ENCODE results near the gene LSR.

LSR gene

DNA sequence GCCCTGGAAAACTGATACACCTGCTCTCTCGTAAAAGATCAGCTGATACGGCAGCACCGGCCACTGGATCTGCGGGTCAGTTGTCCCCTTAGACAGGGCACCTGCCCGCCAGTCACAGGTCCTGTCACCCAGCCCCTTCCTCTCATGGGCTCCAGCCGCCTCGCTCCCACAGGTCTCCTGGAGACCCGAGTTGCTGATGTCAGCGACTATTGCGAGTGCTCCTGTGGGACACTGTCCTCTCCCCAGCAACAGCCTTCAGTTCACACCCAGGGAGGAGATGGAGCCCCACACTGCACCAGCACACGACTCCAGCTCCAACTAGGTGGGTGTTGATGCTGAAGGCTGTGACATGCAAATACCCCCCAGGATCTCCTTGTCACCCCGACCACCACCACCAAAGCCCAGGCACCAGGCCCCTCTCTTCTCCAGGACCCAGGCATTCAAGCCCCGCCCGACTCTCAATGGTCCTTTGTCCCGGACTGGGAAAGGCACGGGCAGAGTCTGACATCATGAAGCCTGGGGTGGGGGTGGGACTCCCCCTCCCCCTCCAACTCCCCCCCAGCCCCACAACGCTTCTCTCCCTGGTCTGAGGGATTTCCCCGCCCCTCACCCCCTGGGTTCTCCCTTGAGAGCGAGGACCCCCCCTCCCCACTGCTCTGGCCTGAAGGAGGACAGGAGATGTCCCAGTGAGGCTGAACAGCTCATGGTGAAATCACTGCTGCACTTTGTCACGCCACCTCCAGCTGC lies 41.8 kb downstream of the LSR start:
- DNase-seq = no peak

GRCh38 chr19:35291259-35291658 lies 42.5 kb downstream of the LSR start:
- no peak for DNase-seq

- no peak for DNase-seq
Observed at GRCh38 chr19:35291916-35292315, 43.1 kb downstream of the LSR start, which contains the start of gene MAG. TSS of gene MAG (plus strand) at chr19:35292161. CDS start at chr19:35295409, 3,248 bp downstream.

GRCh38 chr19:35292421-35293362 lies 43.9 kb downstream of the LSR start:
- no peak for DNase-seq

- peak; percentile 33 for DNase-seq
Observed at GRCh38 chr19:35293363-35293739, 44.5 kb downstream of the LSR start.

- no peak for DNase-seq
Observed at GRCh38 chr19:35293808-35294207, 45.0 kb downstream of the LSR start.

DNA sequence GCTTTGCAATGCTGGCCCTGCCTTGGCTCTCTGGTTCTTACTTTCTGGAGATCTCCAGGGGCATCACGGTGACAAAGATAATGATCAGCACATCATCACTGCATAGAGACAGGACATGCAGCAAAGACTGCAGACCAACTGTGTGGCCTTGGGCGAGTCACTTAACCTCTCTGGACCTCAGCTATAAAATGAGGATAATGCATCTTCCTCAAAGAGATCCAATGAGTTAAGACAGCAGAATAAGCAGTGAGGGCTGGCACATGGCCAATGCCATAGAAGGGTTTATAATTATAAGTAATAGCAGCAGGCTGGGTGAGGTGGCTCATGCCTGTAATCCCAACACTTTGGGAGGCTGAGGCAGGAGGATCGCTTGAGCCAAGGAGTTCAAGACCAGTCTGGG lies 45.5 kb downstream of the LSR start:
- no peak for DNase-seq

DNA sequence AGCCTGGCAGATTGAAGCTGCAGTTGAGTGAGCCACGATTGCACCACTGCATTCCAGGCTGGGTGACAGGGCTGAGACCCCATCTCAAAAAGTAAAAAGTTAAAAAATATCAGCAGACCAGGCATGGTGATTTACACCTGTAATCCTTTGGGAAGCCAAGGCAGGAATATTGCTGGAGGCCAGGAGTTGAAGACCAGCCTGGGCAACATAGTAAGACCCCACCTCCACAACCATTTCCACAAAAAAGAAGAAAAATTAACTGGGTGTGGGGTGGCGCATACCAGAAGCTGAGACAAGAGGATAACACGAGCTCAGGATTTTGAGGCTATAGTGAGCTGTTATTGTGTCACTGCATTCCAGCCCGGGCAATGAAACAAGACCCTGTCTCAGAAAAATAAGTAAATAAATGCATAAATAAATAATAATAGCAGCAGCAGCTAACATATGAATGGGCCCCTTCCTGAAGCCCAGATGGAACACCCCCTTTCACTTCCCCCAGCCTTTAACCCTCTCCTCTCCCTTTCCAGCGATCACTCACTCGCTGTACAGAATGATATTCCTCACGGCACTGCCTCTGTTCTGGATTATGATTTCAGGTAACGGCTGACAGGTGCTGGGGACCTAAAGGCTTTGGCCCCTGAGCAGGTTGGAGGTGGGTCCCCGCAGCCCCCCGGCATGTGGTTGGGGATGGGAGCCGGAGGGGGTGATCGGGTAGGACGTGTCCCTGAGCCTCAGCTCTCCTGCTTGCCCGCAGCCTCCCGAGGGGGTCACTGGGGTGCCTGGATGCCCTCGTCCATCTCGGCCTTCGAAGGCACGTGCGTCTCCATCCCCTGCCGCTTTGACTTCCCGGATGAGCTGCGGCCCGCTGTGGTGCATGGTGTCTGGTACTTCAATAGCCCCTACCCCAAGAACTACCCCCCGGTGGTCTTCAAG lies 46.3 kb downstream of the LSR start:
- DNase-seq = no peak

DNA sequence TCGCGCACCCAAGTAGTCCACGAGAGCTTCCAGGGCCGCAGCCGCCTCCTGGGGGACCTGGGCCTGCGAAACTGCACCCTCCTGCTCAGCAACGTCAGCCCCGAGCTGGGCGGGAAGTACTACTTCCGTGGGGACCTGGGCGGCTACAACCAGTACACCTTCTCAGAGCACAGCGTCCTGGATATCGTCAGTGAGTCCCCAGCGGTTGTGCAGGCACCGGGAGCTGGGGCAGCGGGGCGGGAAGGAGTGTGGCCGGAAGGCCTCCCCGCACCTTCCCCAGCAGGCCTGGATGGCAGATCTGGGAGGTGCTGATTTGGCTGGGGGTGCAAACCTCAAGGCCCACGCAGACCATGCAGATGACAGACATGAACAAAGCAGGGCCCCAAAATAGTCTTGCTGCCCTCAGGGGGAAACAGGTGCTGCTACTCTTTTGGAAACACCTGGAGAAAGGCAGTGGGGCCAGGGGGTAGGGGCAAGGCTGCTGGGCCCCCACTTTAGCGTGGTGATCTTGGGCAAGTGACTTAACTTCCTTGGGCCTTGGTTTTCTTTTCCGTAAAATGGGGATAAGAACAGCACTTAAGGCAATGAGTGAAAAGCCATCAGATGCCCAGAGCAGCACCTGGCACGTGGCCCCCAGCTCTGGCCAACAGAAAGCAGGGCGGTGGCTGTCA lies 47.1 kb downstream of the LSR start:
- no peak for DNase-seq

- no peak for DNase-seq
Observed at GRCh38 chr19:35296644-35297514, 48.1 kb downstream of the LSR start.

DNA sequence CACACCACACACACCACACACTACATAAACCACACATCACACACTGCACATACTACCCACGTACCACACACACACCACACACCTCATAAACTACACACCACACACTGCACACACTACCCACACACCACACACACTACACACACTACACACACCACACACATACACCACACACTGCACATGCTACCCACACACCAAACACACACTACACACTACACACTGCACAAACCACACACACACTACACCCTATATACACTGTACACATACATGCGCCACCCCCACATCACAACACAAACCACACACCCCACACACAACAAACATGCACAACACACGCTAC lies 48.7 kb downstream of the LSR start:
- DNase-seq = no peak

DNA sequence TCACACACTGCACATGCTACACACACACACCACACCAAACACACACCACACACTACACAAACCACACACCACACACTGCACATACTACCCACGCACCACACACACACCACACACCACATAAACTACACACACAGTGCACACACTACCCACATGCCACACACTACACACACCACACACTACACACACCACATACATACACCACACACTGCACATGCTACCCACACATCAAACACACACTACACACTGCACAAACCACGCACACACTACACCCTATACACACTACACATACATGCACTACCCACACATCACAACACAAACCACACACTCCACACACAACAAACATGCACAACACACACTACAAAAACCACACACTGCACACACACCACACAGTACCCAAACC lies 49.1 kb downstream of the LSR start:
- DNase-seq = no peak

- DNase-seq = no peak
Observed at GRCh38 chr19:35298561-35298972, 49.8 kb downstream of the LSR start.

GRCh38 chr19:35299523-35300338 lies 50.9 kb downstream of the LSR start:
- DNase-seq = no peak

- no peak for DNase-seq
Observed at GRCh38 chr19:35300339-35300649, 51.5 kb downstream of the LSR start.

GRCh38 chr19:35301961-35302360 lies 53.2 kb downstream of the LSR start:
- no peak for DNase-seq

DNA sequence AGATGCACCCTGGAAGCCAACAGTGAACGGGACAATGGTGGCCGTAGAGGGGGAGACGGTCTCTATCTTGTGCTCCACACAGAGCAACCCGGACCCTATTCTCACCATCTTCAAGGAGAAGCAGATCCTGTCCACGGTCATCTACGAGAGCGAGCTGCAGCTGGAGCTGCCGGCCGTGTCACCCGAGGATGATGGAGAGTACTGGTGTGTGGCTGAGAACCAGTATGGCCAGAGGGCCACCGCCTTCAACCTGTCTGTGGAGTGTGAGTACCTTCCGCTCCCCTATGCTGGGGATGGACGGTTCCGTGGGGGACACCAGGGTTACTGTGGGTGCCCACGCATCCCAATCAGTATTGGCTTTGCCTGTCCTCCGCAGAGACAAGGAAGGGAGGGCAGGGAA lies 53.6 kb downstream of the LSR start:
- no peak for DNase-seq

DNA sequence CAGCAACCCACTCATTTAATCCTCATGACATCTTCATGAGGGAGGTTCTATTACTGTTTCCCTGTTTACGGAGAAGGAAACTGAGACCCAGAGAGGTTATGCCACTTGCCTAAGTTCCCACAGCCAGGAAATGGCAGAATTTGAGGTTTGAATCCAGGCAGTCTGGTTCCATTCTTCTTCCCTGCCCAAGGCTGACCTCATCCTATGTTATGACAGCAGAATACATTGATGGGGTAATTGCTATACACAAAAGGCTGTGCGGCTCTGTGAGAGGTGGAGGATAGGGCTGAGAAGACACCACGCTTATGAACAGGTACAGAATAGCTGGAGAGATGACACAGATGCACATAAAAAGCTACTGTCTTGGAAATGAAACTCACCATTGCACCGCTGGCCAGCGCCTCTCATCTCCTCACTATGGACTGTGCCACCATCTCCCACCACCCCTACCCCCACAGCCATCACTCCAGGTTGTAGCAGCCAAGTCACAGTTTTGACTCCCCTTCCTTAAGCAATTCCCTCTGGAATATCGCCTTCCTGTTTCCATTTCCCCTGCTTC lies 54.6 kb downstream of the LSR start:
- no peak for DNase-seq

DNA sequence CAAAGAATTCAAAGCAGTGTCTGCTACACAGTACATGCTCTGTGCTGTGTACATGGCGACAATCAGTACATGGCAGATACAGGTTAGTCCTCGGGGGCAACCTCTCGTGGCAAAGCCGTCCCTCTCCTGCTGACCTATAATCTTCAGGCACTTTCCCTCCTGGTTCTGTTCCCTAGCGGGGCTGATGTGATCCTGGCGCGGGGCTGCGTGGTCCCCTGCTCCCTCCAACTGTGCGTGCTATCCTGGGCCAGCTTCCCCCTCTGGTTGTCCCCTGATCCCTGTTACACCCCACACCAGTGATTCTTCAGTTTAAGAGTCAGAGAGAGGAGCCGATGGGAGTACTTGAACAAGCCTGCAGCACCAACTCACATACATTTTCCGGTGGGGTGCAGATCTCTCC lies 55.2 kb downstream of the LSR start:
- no peak for DNase-seq

GRCh38 chr19:35305181-35305580 lies 56.4 kb downstream of the LSR start:
- DNase-seq = no peak

Data from eye (tissue), 1 donor.